Hepatocyte (in vitro differentiated cells): ENCODE data around the gene SOX6.

Experiments
- EZH2 ChIP-seq: fragments of 200-600 bp; sonication (generic); IDR thresholded peaks from 2 replicates; pipeline ENCODE4 v1.6.1; 2016; ENCODE audit warnings: antibody characterized with exemption, mild to moderate bottlenecking, borderline replicate concordance
- TF ChIP-seq, protein P1 (sequence below): fragments of 200-600 bp; sonication (generic); IDR thresholded peaks from 2 replicates; pipeline ENCODE4 v1.5.1; 2016; ENCODE audit warnings: antibody characterized with exemption, mild to moderate bottlenecking; ENCODE audit not compliant: poor library complexity

DNA sequence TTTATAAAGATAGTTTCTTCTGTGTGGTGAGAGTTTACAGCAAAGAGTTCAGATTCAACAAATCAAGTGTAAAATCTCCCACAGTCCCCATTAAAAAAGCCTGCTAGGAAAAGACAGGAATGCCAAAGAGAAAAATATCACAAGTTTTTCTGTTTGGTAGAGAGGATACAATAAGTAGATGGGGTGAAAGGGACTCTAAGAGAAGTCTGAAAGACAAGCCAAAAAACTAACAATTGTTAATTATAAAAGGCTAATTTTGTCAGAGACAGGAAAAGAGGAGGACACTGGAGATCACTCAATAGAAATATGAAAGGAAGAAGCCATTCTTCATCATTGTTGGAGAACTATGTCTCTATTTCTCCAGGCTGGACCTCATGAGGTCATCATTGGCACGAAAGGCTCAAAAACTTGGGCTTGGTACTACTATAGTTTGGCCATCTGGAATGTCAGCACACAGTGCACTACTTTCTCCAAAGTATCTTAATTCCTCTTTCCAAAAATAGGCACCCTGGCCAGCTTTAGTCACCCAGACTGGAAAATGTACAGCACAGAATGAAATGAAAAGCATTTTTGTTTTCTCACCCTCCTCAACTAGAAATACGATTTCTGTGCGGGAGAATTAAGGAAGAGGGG lies 531 bp upstream of the SOX6 start:
- TF ChIP-seq, protein P1, sequence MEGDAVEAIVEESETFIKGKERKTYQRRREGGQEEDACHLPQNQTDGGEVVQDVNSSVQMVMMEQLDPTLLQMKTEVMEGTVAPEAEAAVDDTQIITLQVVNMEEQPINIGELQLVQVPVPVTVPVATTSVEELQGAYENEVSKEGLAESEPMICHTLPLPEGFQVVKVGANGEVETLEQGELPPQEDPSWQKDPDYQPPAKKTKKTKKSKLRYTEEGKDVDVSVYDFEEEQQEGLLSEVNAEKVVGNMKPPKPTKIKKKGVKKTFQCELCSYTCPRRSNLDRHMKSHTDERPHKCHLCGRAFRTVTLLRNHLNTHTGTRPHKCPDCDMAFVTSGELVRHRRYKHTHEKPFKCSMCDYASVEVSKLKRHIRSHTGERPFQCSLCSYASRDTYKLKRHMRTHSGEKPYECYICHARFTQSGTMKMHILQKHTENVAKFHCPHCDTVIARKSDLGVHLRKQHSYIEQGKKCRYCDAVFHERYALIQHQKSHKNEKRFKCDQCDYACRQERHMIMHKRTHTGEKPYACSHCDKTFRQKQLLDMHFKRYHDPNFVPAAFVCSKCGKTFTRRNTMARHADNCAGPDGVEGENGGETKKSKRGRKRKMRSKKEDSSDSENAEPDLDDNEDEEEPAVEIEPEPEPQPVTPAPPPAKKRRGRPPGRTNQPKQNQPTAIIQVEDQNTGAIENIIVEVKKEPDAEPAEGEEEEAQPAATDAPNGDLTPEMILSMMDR: no peak
- TF ChIP-seq EZH2: no peak
